GM12872 (cell line): ENCODE measurements around the gene FBXO22.

Experiments used
- TF ChIP-seq, protein P1 (sequence below): IDR thresholded peaks from 3 replicates; pipeline ENCODE4 v1.5.1; 2011; ENCODE audit warnings: low read depth, mild to moderate bottlenecking, low read length, moderate library complexity; ENCODE audit not compliant: insufficient read depth

The FBXO22 gene

DNA sequence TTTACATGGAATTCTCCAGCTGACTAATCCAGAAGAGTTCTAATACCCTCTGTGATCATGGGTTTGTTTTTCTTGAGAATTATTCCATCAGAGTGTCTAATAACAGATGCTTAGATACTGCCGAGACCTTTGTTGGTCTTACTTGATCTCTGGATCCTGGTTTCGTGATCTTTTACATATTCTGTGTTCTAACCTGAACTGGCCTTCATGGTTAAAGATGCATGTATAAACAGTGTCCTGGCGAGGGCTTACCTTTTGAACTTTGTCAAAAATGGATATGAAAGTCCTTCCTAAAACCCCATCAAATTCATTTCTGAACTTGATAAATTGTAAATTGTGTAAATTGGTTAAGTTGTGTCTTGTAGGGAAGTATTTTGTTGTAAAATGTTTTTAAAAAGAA lies 35.7 kb upstream of the FBXO22 start:
- TF ChIP-seq, protein P1, sequence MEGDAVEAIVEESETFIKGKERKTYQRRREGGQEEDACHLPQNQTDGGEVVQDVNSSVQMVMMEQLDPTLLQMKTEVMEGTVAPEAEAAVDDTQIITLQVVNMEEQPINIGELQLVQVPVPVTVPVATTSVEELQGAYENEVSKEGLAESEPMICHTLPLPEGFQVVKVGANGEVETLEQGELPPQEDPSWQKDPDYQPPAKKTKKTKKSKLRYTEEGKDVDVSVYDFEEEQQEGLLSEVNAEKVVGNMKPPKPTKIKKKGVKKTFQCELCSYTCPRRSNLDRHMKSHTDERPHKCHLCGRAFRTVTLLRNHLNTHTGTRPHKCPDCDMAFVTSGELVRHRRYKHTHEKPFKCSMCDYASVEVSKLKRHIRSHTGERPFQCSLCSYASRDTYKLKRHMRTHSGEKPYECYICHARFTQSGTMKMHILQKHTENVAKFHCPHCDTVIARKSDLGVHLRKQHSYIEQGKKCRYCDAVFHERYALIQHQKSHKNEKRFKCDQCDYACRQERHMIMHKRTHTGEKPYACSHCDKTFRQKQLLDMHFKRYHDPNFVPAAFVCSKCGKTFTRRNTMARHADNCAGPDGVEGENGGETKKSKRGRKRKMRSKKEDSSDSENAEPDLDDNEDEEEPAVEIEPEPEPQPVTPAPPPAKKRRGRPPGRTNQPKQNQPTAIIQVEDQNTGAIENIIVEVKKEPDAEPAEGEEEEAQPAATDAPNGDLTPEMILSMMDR: no peak

DNA sequence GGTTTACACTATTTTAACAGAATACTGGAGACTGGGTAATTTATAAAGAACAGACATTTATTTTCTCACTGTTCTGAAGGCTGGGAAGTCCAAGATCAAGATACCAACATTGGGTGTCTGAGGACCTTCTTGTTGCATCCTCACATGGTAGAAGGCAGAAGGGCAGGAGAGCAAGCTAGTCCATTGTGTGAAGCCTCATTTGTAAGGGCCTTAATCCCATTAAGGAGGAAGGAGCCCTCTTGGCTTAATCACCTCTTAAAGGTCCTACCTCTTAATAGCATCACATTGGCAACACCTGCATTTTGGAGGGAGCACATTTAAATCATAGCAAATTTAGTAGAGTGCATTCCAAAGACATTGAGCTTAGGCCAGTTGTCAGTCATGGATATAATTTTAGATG lies 34.2 kb upstream of the FBXO22 start:
- TF ChIP-seq, protein P1: no peak

DNA sequence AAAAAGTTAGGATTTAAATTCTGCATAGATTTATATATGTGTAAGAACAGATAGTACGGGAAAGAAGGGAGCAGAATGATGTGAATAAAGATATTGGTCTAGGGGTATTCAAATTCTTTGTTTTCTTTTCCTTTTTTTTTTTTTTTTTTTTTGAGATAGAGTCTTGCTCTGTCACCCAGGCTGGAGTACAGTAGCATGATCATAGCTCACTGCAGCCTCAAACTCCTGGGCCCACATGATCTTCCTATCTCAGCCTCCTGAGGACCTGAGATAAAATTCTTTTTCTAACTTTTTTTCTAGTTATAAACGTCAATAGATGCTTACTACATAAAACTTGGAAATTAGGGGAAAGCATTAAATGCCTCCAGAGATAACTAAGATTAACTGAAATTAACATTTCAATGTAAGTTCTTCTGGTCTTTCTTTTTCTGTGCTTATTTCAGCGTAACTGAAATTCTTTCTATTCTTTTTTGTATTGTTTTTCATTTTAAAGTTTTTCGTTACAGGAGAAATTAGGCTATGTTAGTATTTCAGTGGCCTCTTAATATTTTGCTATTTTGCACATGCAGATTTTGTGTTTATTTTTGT lies 31.2 kb upstream of the FBXO22 start:
- TF ChIP-seq, protein P1: no peak

DNA sequence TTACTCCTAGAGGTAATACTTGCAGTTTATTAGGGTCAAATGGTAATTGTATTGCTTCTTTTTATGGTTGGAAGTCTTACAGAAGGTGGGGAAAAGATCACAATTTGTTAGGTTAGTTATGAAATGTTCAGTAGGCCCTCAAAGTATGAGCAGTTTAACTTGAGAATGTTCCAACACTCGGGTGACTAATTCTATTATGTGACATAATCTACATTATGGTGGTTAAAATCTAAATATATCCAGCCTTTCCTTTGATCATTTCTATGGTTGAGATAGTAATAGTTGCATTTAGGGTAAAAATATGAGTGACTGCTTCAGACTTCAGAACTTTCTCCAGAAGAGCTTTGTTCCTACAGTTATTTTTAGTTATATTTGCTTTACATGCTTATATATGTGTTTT lies 19.6 kb upstream of the FBXO22 start:
- TF ChIP-seq, protein P1: no peak

DNA sequence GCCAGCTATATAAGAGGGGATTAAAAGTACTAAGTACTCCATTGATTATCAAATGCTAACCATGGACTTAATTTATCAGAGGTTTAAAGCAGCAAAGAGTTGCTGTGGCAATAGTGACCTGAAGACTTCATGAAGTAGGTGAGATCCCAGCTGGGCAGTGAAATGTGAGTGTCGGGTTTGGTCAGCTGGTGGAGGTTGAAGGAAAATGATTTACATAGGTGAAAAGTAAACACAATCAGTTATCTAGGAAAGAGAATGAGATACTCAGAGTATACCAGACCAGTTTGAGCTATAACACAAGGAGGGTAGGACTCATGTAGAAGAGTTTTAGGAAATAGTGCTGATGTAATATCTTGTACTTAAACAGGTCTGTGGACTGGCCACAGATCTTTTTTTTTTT lies 16.5 kb upstream of the FBXO22 start:
- TF ChIP-seq, protein P1: no peak

DNA sequence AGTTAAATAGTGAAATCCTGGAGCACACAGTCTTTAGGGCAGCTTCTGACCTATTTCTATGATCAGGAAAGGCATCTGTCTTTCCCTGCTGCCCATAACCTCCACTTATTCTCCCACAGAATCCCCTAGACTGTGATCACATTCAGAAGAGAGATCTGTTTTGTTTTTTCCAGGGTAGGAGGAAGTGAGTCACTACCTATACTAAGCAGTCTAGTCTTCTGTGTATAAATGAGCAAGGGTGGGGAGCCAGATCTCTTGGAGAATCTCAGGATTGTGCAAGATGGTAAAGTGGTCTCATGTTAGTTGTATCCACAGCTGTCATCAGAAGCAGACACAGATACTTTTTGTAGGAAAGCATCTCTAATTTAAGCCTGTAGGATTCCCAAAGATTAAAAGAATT lies 11.8 kb upstream of the FBXO22 start:
- TF ChIP-seq, protein P1: no peak

DNA sequence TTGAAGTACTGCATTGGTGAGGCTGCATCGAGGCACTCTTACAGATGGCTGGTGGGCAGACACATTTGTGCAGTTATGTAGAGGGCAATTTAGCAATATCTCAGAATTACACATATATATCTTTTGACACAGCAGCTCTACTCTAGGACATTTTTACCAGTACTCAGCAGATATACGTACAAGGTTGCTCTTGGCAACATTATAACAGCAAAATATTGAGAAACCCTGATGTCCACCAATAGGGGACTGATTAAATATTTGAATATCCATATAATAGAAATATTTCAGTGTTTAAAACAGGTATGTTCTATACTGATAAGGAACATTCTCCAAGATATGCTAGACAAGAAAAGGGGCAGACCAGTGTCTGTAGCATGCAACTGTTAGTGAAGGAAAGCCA lies 7.9 kb upstream of the FBXO22 start:
- TF ChIP-seq, protein P1: no peak
